NCI-H82 (cell line): Measurements from ENCODE around the gene PGLYRP1.

Source experiments
- DNase-seq: peaks from one replicate; lab custom pipeline; 2025; lab: John Stamatoyannopoulos, UW

The PGLYRP1 gene

GRCh38 chr19:46032597-46033025 is 9.8 kb upstream of the PGLYRP1 start:
- DNase-seq, result no peak

GRCh38 chr19:46031781-46032596 is 9.1 kb upstream of the PGLYRP1 start:
- no peak for DNase-seq

DNA sequence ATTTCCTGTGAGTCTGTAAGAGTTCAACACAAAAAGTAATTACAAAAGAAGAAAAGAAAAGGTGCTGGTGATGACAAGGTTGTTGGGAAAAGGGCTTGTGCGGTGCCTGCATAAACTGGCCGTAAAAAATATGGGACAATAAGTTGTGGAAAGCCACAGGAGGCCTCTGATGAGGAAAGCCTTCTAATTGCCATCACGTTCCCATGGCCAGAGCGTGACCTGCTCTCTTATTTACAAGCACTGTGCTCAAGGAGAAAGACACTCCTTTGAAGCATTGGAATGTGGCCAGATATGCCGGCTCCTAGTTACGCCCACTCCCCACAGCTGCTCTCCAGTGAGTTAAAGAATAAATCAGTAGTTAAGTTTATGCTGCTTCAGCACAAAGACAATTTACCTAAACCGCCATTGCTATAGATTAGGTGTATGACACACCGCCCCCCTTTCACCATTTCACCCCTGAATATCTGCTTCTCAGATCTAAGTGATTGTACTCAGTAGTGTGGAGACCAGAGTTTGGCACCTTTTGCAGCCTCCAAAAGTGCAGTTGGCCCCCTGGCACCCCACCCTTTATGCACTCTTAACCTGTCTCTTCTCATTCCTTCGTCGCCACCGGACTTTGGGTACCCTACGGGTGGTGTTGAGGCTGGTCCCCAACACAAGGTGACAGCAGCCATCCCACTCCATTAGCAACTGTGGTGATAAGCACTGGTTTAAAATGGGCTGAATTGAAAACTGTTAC is 8.1 kb upstream of the PGLYRP1 start:
- no peak for DNase-seq

- no peak for DNase-seq
These were observed 3.0 kb upstream of the PGLYRP1 start for GRCh38 chr19:46025835-46026234.

DNA sequence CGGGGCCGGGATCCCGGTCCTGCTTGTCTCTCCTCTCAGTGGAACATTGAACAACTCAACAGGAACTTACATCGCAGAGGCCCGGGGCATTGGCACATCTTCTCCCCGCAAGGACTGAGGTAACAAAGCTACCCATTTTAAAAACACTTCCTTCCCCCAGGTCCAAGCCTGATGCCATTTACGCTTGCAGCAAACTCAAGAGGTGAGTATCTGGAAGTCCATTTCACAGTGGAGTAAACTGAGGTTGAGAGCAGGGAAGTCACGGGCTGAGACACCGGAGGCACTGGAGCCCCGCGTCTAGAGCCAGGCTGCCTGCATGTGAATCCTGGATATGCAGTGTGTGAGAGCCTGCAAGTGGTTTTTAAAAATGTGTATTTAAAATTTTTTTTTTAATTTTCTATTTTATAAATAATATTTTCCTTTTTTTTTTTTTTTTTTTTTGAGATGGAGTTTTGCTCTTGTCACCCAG is 492 bp upstream of the PGLYRP1 start:
- DNase-seq, result no peak

GRCh38 chr19:46022061-46022430 is 807 bp downstream of the PGLYRP1 start:
- DNase-seq, result peak; percentile 48

GRCh38 chr19:46021531-46022041 is 1.3 kb downstream of the PGLYRP1 start:
- DNase-seq, result peak; percentile 40

DNA sequence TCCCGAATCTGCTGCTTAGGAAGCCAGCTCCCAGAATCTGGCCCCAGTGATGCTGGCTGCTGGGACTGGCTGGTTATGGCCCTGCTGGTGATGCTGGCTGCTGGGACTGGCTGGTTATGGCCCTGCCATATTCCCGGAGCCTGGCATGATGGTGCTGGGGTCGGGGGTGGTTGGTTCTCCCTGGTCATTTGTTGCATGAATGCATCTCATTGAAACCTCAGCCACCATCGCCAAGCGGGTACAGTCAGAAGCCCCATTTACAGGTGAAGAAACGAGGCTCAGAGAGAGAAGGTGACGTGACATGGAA is 2.1 kb downstream of the PGLYRP1 start:
- DNase-seq, result no peak

- DNase-seq, result no peak
These were observed 3.6 kb downstream of the PGLYRP1 start for GRCh38 chr19:46019270-46019669.

DNA sequence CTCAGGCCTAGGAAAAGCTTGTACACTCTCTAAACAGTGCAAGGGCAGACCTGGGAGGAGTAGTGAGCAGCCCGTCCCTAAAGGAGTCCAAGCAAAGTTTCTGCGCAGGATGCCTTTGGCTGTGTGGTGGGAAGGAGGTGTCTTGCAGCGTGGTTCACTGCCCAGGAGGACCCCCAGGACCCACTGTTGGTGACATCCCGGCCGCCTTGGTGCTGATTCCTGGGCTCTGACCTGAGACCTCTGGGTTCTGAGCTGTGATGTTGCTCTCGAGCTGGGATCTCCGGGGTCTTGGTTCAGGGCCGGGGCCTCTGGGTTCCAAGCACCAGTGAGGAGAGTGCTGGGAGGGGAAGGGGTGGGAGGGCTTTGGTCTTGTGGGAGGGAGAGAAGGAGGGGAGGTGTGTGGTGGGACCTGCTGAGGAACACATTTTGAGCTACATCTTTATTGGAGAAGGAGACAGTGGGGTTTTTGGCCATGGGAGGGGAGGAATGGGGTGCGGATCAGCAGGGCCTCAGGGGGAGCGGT is 4.1 kb downstream of the PGLYRP1 start:
- DNase-seq, result no peak

DNA sequence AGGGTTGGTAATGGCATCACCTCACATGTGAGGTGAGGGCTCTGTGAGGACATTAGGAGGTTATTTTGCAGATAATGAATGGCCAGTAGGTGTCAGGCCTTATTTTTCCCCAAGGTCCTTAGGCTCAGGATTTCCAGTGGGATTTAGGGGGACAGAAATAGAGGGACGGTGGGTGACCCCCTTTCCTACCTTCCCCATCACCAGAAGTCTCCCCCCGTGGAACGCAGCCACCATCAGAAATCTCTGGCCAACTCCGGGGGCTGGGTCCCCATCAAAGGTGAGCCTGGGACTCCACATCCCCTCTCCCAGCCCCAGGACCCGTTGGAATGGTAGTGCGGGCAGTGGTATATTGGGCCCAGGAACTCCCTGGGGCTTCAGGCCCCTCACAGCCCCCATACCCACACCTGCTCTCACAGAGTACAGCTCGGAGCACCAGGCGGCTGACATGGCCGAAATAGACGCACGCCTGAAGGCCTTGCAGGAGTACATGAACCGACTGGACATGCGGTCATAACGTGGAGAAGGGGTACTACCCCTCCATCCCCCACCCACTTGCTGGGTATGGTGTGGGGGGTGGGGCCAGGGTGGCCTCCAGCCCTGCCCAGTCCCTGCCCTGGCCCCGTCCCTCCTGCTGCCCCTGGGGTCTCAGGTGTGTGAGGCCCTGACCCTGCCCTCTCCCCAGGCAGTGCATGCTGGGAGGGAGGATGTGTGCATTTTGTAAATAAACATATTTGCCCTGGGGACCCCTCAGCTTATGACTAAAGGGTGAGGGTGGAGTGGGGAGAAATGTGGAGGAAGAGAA is 4.8 kb downstream of the PGLYRP1 start:
- no peak for DNase-seq

DNA sequence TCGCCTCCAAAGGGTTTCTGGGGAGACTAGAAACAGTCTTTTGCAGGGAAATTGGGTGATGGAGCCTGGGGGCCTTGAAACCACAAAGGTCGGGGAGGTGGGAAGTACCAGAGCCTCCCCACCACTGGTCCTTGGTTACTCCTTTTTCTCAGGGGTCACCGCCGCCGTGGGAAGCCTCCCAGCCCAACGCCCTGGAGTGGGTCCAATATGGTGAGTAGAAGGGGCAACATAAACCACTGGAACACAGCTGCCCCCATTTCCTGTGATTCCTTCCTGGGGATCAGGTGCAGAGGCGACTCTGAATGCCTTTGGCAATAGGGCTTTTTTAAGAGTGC is 5.8 kb downstream of the PGLYRP1 start:
- no peak for DNase-seq

DNA sequence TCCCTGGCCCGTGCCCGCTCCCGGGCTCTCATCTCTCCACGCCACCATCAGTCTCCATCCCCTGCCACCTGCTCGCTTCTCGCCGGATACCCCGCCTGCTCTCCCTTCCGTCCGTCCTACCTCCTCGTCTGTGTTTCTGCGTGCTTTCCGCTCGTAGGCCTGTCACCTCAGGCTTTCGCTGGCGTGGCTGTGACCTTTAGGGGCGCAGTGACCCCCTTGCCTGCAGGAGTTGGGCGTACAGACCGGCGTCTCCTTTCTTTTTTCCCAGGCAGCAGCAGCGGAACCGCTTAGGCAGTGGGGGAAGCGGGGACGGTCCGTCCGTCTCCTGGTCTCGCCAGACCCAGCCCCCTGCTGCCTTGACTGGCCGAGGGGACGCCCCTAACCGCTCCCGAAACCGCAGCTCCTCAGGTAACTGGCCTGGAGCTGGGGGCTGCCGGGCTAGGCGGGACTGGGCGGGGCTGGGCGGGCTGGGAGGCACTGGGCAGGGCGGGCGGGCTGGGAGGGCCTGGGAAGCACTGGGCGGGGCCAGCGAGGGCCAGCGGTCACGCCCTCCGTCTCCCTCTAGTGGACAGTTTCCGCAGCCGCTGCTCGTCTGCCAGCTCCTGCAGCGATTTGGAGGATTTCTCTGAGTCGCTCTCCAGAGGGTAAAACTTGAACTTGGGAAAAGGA is 6.3 kb downstream of the PGLYRP1 start:
- DNase-seq, result peak; percentile 89

DNA sequence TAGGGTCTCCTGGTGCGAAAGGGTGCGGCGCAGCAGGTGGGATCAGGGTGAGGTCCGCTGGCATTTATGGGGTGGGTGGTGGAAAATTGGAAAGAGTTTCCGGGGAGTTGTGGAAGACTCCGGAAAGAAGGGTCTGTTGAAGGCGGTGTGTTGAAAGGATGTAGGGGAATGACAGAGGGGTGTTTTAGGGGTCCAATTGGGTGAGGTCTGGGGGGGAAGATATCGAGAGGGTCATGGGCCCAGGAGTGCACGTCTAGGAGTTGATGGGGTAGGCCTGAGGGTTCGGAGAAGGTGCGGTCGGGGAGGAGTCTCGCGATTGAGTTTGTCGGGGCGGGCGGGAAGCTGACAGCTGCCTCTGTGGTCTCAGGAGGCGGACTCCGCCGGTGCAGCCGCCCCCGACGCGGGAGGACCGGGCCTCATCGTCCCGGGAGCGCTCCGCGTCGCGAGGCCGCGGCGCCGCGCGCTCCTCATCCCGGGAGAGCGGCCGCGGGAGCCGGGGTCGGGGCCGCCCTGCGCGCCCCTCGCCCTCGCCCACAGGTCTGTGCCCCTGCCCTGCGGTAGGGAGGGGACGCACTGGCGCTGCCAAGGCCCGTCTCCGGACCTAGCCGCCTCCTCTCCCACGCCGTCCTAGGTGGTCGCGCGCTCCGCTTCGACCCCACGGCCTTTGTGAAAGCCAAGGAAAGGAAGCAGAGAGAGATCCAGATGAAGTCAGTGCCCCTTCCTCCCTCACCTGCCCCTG is 7.0 kb downstream of the PGLYRP1 start:
- peak; percentile 36 for DNase-seq

DNA sequence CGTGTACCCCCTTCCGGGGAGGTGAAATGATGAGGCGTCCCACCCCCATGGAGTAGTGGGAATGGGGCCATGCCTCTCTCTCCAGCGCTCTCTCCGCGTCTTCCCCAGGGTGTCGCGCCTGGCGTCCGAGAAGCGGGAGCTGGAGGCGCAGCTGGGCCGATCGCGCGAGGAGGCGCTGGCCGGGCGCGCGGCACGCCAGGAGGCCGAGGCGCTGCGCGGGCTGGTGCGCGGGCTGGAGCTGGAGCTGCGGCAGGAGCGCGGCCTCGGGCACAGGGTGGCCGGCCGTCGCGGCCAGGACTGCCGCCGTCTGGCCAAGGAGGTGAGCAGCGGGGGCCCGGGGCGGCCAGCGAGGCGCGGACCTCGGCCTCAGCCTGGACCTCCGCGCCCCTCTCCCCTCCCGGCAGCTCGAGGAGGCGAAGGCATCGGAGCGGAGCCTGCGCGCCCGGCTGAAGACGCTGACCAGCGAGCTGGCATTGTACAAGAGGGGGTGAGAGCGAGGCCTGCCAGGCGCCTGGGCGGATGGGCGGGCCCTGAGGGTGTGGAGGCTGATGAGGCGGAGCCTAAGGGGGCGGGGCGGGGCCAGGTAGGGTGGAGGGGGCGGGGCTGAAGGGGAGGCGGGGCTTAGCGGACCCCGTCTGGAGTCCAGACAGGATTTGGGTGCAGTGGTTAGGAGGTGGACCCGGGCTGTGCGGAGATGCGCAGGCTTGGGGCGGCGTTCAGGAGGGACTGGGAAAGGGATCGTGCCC is 7.7 kb downstream of the PGLYRP1 start:
- peak; percentile 86 for DNase-seq

GRCh38 chr19:46014534-46014933 is 8.3 kb downstream of the PGLYRP1 start:
- DNase-seq, result no peak

DNA sequence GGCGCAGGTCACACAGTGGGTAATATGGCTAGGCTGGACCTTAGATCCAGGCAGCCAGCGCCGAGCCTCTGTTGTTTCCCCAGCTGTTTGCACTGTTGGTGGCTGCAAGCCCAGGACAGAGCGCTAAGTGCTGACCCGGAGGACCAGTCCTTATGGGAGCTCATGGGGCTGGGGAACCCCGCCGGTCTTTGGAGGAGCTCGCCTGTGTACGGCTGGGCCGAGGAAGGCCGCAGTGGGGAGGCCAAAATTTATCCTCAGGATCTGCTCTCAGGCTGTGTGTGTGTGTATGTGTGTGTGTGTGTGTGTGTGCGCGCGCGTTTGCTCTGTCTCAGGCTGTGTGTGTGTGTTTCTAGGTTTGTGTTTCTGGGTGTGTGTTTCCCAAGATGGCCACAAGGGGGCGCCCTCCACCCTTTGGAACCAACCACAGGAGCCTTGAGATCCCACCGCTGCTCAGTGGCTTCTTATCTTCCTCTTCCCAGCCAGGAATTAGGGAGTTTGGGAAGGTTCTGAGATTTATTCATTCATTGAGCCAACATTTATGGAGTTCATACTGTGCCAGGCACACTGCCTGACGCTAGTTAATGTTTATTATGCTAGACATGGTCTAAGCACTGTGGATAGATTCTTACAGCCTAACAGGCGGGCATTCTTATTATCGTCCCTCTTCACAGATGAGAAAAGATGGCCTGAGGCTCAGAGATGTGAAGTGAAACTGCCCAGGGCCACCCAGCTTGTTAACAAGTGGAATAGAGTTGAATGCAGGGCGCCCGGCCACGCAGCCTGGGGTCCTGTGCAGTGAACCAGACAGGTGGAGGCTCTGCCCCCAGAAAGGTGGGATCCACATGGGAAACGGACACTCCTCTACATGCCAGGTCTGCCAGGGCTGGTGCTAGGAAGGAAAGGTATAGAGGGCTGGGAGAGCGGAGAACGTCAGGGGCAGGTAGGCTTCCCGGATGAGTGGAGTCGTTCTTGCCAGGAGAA is 13.0 kb downstream of the PGLYRP1 start:
- DNase-seq, result peak; percentile 83

GRCh38 chr19:46006411-46006810 is 16.4 kb downstream of the PGLYRP1 start:
- DNase-seq, result no peak

GRCh38 chr19:46002678-46003275 is 20.1 kb downstream of the PGLYRP1 start:
- no peak for DNase-seq
